ENCODE measurements around the gene FMR1. TPM values are rescaled to one million over a fixed set of nuclear protein-coding genes. Genes with fewer than 3 reads are reported as not detected.

FMR1 gene
- total RNA-seq, 4 donors from 2014 or later, result 20.7 to 73.5 (median 29.2) TPM

- no peaks in the 10 kb centered on the region for H3K4me1 ChIP-seq
- H3K9me3 ChIP-seq, result no peaks in the 10 kb centered on the region
- no peaks in the 10 kb centered on the region for H3K36me3 ChIP-seq
- H3K27me3 ChIP-seq, result no peaks in the 10 kb centered on the region
- no peak for DNase-seq (ENCODE audit: low spot score in 2 of 2)
- no peak overlapping the region for H3K27ac ChIP-seq
- TF ChIP-seq CTCF (IDR thresholded peaks at IDR 0.05) (no peak), POLR2AphosphoS5 (IDR thresholded peaks at IDR 0.05) (no peak), POLR2A (IDR thresholded peaks at IDR 0.05) (no peak), EP300 (IDR thresholded peaks at IDR 0.05) (no peak)
- 47% methylated on average over 6 of the region's 6 CpGs for WGBS
- H3K4me3 ChIP-seq, result no peak overlapping the region
Measured at GRCh38 chrX:147978931-147979330, 67.2 kb downstream of the FMR1 start.

GRCh38 chrX:147981038-147981752 is 69.5 kb downstream of the FMR1 start, which contains the start of gene FMR1NB:
FMR1NB (plus strand) TSS chrX:147981337; CDS start chrX:147981403, 66 bp downstream.
- WGBS, result 92% methylated on average over 34 of the region's 35 CpGs
- TF ChIP-seq POLR2AphosphoS5 (IDR thresholded peaks at IDR 0.05) (no peak), POLR2A (IDR thresholded peaks at IDR 0.05) (no peak), CTCF (IDR thresholded peaks at IDR 0.05) (no peak), EP300 (IDR thresholded peaks at IDR 0.05) (no peak)
- no peak for DNase-seq (ENCODE audit: low spot score in 2 of 2)
- Histone ChIP-seq H3K4me1 (no peaks in the 10 kb centered on the region), H3K4me3 (no peak within 1 kb of the TSS), H3K36me3 (no peaks in the 10 kb centered on the region), H3K27ac (no peak within 1 kb of the TSS), H3K27me3 (no peaks in the 10 kb centered on the region), H3K9me3 (no peaks in the 10 kb centered on the region)

Other genes with a start within 250 kb of the FMR1 start
- gene FMR1NB, start 69.4 kb downstream of the FMR1 start, total RNA-seq, result not detected

Measured in suprapubic skin (tissue), 4 donors.